ENCODE results near the gene NUFIP2.

DNA sequence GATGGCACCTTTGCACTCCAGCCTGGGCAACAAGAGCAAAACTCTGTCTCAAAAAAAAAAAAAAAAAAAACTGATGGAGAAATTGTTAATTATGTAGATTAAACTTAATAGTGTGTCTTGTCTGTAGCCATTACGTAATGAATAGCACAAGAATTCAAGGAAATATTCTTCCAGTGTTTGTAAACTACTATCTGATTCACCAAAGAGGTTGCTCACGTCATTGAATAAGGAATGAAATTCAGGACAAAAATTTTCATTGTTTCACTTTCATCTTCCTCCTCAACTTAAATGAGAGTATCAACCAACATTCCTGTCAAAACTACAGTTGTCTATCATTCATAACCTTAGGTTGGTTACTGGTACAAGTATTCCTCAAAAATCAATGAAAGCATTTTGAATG lies 83.1 kb downstream of the NUFIP2 start:
- TF ChIP-seq, protein P1, sequence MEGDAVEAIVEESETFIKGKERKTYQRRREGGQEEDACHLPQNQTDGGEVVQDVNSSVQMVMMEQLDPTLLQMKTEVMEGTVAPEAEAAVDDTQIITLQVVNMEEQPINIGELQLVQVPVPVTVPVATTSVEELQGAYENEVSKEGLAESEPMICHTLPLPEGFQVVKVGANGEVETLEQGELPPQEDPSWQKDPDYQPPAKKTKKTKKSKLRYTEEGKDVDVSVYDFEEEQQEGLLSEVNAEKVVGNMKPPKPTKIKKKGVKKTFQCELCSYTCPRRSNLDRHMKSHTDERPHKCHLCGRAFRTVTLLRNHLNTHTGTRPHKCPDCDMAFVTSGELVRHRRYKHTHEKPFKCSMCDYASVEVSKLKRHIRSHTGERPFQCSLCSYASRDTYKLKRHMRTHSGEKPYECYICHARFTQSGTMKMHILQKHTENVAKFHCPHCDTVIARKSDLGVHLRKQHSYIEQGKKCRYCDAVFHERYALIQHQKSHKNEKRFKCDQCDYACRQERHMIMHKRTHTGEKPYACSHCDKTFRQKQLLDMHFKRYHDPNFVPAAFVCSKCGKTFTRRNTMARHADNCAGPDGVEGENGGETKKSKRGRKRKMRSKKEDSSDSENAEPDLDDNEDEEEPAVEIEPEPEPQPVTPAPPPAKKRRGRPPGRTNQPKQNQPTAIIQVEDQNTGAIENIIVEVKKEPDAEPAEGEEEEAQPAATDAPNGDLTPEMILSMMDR (IDR thresholded peaks at IDR 0.05; ENCODE audit: low read depth, low read length, poor library complexity, severe bottlenecking), result no peak
- TF ChIP-seq EZH2phosphoT487 (IDR thresholded peaks at IDR 0.05; ENCODE audit: borderline replicate concordance, low read length), result no peak
